Measurements from ENCODE around the gene PLEK. TPM values are rescaled to one million over a fixed set of nuclear protein-coding genes. Genes with fewer than 3 reads are reported as not detected.

Gene PLEK
- total and polyA plus RNA-seq, 2 donors (not counting 3 experiments of a cell fraction or from before 2014, with no cell fraction given) = 0.03 to 0.11 TPM

DNA sequence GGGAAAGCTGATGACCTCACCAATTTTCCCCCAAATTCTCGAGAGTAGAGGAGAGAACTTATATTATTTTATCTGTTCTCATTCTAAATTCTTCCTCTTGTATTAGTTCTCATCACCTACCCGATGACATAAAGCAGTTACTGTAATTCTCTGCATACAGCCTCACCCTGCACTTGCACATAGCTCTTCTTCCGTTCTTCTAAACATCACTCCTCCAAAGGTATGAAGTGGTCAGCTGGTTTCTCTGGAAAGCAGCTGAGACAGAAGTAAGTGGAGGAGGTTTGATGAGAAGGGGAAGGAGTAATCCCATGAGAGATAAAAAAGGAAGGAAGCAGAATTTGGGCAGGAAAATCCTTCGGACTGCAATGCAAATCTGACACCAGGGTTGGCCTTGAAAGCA lies 63.0 kb downstream of the PLEK start:
- peaks cover 12 to 18% of the 10 kb centered on the region in 2 experiments for H3K27me3 ChIP-seq (ENCODE audit: control insufficient read depth in 2 of 2, insufficient read depth in 2 of 2, low read length in 2 of 2)
- CTCF ChIA-PET = interaction anchor here (1.8 to 3.4 kb wide), 2 partner anchors 13 to 60 kb away, joined by 3 to 24 read pairs; no protein-coding TSS in a partner anchor

More for the DNA sequence above, 63.0 kb downstream of the PLEK start:
- Histone ChIP-seq H3K4me3 (replicated peaks in 1 of 3; ENCODE audit: insufficient read depth in 1 of 3, low read depth in 1 of 3, low read length in 3 of 3) (no peak overlapping the region), H2AFZ (ENCODE audit: low read depth, low read length) (no peak overlapping the region), H3K9ac (replicated peaks; ENCODE audit: extremely low read depth, insufficient read depth, low read length) (no peak overlapping the region), H3K4me2 (ENCODE audit: insufficient read depth, low read length) (no peak overlapping the region), H3K36me3 (ENCODE audit: control insufficient read depth in 2 of 2, extremely low read depth in 1 of 2, insufficient read depth in 2 of 2, low read length in 2 of 2) (no peaks in the 10 kb centered on the region), H3K4me1 (ENCODE audit: control insufficient read depth, extremely low read depth, insufficient read depth, low read length) (no peaks in the 10 kb centered on the region), H3K79me2 (ENCODE audit: control insufficient read depth, insufficient read depth, low read length) (no peaks in the 10 kb centered on the region), H3K9me3 (replicated peaks; ENCODE audit: control insufficient read depth, insufficient read depth, low read length) (no peaks in the 10 kb centered on the region), H4K20me1 (replicated peaks; ENCODE audit: control insufficient read depth, extremely low read depth, insufficient read depth, low read length) (no peaks in the 10 kb centered on the region), H3K27ac (ENCODE audit: insufficient read depth, low read depth, low read length) (no peak overlapping the region), H3K9me1 (replicated peaks; ENCODE audit: control insufficient read depth, extremely low read depth, insufficient read depth, low read length) (no peaks in the 10 kb centered on the region)
- dilution Hi-C loops (cut with MboI; ENCODE audit: extremely low pct_ligation_motif_present, low sequenced_read_pairs) = no loop called here
- TF ChIP-seq, protein P1, sequence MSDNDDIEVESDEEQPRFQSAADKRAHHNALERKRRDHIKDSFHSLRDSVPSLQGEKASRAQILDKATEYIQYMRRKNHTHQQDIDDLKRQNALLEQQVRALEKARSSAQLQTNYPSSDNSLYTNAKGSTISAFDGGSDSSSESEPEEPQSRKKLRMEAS (IDR thresholded peaks at IDR 0.05; ENCODE audit: insufficient read depth, insufficient read length) = no peak
- TF ChIP-seq POLR2AphosphoS5 (IDR thresholded peaks at IDR 0.05; ENCODE audit: insufficient read depth, low read depth, low read length) (no peak), MYC (IDR thresholded peaks at IDR 0.05; ENCODE audit: low read depth, low read length) (no peak), FOS (IDR thresholded peaks at IDR 0.05; ENCODE audit: borderline replicate concordance, insufficient read depth, low read length) (no peak), JUN (IDR thresholded peaks at IDR 0.05; ENCODE audit: borderline replicate concordance, insufficient read depth, insufficient read length, low read depth) (no peak), POLR2A (IDR thresholded peaks at IDR 0.05; ENCODE audit: low read depth, low read length) (no peak), GATA2 (IDR thresholded peaks at IDR 0.05; ENCODE audit: insufficient read depth, insufficient read length, low read depth, low read length) (no peak), EZH2 (IDR thresholded peaks at IDR 0.05; ENCODE audit: borderline replicate concordance, low read depth, low read length, severe bottlenecking) (no peak)
- TF ChIP-seq, protein P2, sequence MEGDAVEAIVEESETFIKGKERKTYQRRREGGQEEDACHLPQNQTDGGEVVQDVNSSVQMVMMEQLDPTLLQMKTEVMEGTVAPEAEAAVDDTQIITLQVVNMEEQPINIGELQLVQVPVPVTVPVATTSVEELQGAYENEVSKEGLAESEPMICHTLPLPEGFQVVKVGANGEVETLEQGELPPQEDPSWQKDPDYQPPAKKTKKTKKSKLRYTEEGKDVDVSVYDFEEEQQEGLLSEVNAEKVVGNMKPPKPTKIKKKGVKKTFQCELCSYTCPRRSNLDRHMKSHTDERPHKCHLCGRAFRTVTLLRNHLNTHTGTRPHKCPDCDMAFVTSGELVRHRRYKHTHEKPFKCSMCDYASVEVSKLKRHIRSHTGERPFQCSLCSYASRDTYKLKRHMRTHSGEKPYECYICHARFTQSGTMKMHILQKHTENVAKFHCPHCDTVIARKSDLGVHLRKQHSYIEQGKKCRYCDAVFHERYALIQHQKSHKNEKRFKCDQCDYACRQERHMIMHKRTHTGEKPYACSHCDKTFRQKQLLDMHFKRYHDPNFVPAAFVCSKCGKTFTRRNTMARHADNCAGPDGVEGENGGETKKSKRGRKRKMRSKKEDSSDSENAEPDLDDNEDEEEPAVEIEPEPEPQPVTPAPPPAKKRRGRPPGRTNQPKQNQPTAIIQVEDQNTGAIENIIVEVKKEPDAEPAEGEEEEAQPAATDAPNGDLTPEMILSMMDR (IDR thresholded peaks at IDR 0.05; ENCODE audit: extremely low read depth in 1 of 2, insufficient read depth in 1 of 2, low read depth in 1 of 2, low read length in 2 of 2) = no peak
- intact Hi-C loops (cut with micrococcal nuclease) = no loop called here
- DNase-seq (ENCODE audit: low read depth, low spot score) (no peak), FAIRE-seq (no peak)
- BruUV-seq (replicated peaks) = no TSS peak
- POLR2A ChIA-PET = no interaction called here
